HEK293 (cell line): ENCODE data around the gene PCSK6.

Source experiments
- CTCF ChIA-PET: fragments of 350-600 bp; formaldehyde crosslinking; extraction: SDS; loops from one replicate; lab custom pipeline; 2021; ENCODE audit warnings: antibody characterized with exemption; lab: Yijun Ruan, JAX
- POLR2A ChIA-PET: fragments of 300-600 bp; formaldehyde crosslinking; extraction: SDS; loops from one replicate; lab custom pipeline; 2020; ENCODE audit warnings: antibody characterized with exemption, inconsistent platforms; lab: Yijun Ruan, JAX
- H3K27ac ChIP-seq: fragments of 200-500 bp; sonication (Bioruptor generic); 2 replicates; pipeline ENCODE4 v1.5.1; 2014; ENCODE audit warnings: low read depth, low read length, control low read depth, inconsistent platforms; ENCODE audit errors: extremely low read depth
- H3K36me3 ChIP-seq, 2 experiments: fragments of 200-500 bp in 1 of 2; sonication (Bioruptor generic) in 1 of 2; 1 replicate in 1 of 2; 2 replicates in 1 of 2; pipeline ENCODE4 v1.5.1; 2014 to 2017; ENCODE audit warnings: inconsistent platforms in 2 of 2, low read length in 2 of 2; ENCODE audit not compliant: control insufficient read depth in 2 of 2, insufficient read depth in 1 of 2
- H3K4me1 ChIP-seq: fragments of 200-500 bp; sonication (Bioruptor generic); 2 replicates; pipeline ENCODE4 v1.5.1; 2014; ENCODE audit warnings: mild to moderate bottlenecking, low read length, inconsistent platforms; ENCODE audit not compliant: control insufficient read depth, insufficient read depth
- H3K4me3 ChIP-seq: 2 replicates; pipeline ENCODE4 v1.5.1; 2011; ENCODE audit warnings: low read depth, mild to moderate bottlenecking, control low read depth, low read length, moderate library complexity
- H3K9me3 ChIP-seq: fragments of 200-500 bp; sonication (Bioruptor generic); 2 replicates; pipeline ENCODE4 v1.5.1; 2014; ENCODE audit warnings: low read depth, low read length, inconsistent platforms; ENCODE audit not compliant: control insufficient read depth, insufficient read depth
- KLF7 ChIP-seq: fragments of 450-650 bp; formaldehyde crosslinking; IDR thresholded peaks from 2 replicates; pipeline ENCODE4 v1.5.1; 2016; ENCODE audit warnings: missing biosample characterization, missing genetic modification characterization, borderline replicate concordance
- KLF8 ChIP-seq: fragments of 450-650 bp; formaldehyde crosslinking; IDR thresholded peaks from 2 replicates; pipeline ENCODE4 v1.5.1; 2016; ENCODE audit warnings: missing biosample characterization, missing genetic modification characterization
- SCRT2 ChIP-seq: fragments of 450-650 bp; formaldehyde crosslinking; IDR thresholded peaks from 2 replicates; pipeline ENCODE4 v1.5.1; 2016; ENCODE audit warnings: missing biosample characterization, missing genetic modification characterization
- SP2 ChIP-seq: fragments of 450-650 bp; formaldehyde crosslinking; IDR thresholded peaks from 2 replicates; pipeline ENCODE4 v1.5.1; 2016; ENCODE audit warnings: missing biosample characterization, missing genetic modification characterization
- SP7 ChIP-seq: fragments of 450-650 bp; formaldehyde crosslinking; IDR thresholded peaks from 2 replicates; pipeline ENCODE4 v1.5.1; 2016; ENCODE audit warnings: missing biosample characterization, missing genetic modification characterization
- YY1 ChIP-seq: fragments of 450-650 bp; formaldehyde crosslinking; IDR thresholded peaks from 2 replicates; pipeline ENCODE4 v1.5.1; 2018; ENCODE audit warnings: missing biosample characterization, missing genetic modification characterization
- ZIC2 ChIP-seq: fragments of 450-650 bp; formaldehyde crosslinking; IDR thresholded peaks from 2 replicates; pipeline ENCODE4 v1.5.1; 2016; ENCODE audit warnings: missing biosample characterization, missing genetic modification characterization
- ZNF132 ChIP-seq: fragments of 450-650 bp; formaldehyde crosslinking; IDR thresholded peaks from 2 replicates; pipeline ENCODE4 v1.5.1; 2017; ENCODE audit warnings: missing biosample characterization, missing genetic modification characterization, borderline replicate concordance
- ZNF133 ChIP-seq: fragments of 450-650 bp; formaldehyde crosslinking; IDR thresholded peaks from 2 replicates; pipeline ENCODE4 v1.5.1; 2016; ENCODE audit warnings: missing biosample characterization, missing genetic modification characterization
- ZNF239 ChIP-seq: fragments of 450-650 bp; formaldehyde crosslinking; IDR thresholded peaks from 2 replicates; pipeline ENCODE4 v1.5.1; 2016; ENCODE audit warnings: missing biosample characterization, missing genetic modification characterization
- ZNF292 ChIP-seq: fragments of 450-650 bp; formaldehyde crosslinking; IDR thresholded peaks from 2 replicates; pipeline ENCODE4 v1.5.1; 2016; ENCODE audit warnings: low read depth, missing biosample characterization, missing genetic modification characterization, borderline replicate concordance
- ZNF404 ChIP-seq: fragments of 450-650 bp; formaldehyde crosslinking; IDR thresholded peaks from 2 replicates; pipeline ENCODE4 v1.5.1; 2017; ENCODE audit warnings: missing biosample characterization, missing genetic modification characterization
- ZNF501 ChIP-seq: fragments of 450-650 bp; formaldehyde crosslinking; IDR thresholded peaks from 2 replicates; pipeline ENCODE4 v1.5.1; 2016; ENCODE audit warnings: missing biosample characterization, missing genetic modification characterization
- ZNF544 ChIP-seq: fragments of 450-650 bp; formaldehyde crosslinking; IDR thresholded peaks from 2 replicates; pipeline ENCODE4 v1.5.0; 2017; ENCODE audit warnings: missing biosample characterization, missing genetic modification characterization
- ZNF629 ChIP-seq: fragments of 450-650 bp; formaldehyde crosslinking; IDR thresholded peaks from 2 replicates; pipeline ENCODE4 v1.5.1; 2017; ENCODE audit warnings: missing biosample characterization, missing genetic modification characterization
- ZNF777 ChIP-seq: fragments of 450-650 bp; formaldehyde crosslinking; IDR thresholded peaks from 2 replicates; pipeline ENCODE4 v1.5.1; 2017; ENCODE audit warnings: missing biosample characterization, missing genetic modification characterization, borderline replicate concordance
- TF ChIP-seq, protein P1 (sequence below): fragments of 450-650 bp; formaldehyde crosslinking; IDR thresholded peaks from 2 replicates; pipeline ENCODE4 v1.5.1; 2016; ENCODE audit warnings: missing biosample characterization, missing genetic modification characterization, low read depth
- TF ChIP-seq, protein P2 (sequence below): fragments of 450-650 bp; formaldehyde crosslinking; IDR thresholded peaks from 2 replicates; pipeline ENCODE4 v1.5.1; 2016; ENCODE audit warnings: missing biosample characterization, missing genetic modification characterization
- TF ChIP-seq, protein P3 (sequence below): fragments of 450-650 bp; formaldehyde crosslinking; IDR thresholded peaks from 2 replicates; pipeline ENCODE4 v1.5.1; 2016; ENCODE audit warnings: missing biosample characterization, missing genetic modification characterization
- TF ChIP-seq, protein P4 (sequence below): sonication (generic); formaldehyde crosslinking; IDR thresholded peaks from 2 replicates; pipeline ENCODE4 v1.8.1; 2022; ENCODE audit warnings: mild to moderate bottlenecking, moderate library complexity, missing genetic modification reagents

PCSK6 gene

DNA sequence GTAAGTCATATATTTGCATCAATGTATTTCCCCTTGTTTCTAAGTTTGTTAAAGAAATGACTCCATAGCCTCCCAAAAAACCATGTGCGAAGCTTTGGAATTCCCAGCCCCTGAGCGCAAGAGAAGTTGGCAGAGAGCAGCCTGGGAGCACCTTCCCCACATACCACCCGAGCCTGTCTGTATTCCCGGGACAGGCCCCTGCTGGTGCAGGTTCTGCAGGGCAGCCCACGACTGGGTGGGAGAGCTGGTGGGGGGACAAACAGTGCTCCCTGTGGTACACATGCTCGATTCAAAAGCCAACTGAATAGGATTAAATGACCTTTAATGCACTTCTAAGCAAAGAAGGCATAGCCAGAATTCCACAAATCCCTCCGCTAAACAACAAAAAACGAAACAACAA, 119.8 kb downstream of the PCSK6 start:
- Histone ChIP-seq H3K36me3 (peaks cover 6 to 40% of the 10 kb centered on the region in 2 experiments), H3K4me1 (peaks cover 22% of the 10 kb centered on the region), H3K4me3 (no peak overlapping the region), H3K9me3 (no peaks in the 10 kb centered on the region), H3K27ac (no peak overlapping the region)
- TF ChIP-seq, protein P1, sequence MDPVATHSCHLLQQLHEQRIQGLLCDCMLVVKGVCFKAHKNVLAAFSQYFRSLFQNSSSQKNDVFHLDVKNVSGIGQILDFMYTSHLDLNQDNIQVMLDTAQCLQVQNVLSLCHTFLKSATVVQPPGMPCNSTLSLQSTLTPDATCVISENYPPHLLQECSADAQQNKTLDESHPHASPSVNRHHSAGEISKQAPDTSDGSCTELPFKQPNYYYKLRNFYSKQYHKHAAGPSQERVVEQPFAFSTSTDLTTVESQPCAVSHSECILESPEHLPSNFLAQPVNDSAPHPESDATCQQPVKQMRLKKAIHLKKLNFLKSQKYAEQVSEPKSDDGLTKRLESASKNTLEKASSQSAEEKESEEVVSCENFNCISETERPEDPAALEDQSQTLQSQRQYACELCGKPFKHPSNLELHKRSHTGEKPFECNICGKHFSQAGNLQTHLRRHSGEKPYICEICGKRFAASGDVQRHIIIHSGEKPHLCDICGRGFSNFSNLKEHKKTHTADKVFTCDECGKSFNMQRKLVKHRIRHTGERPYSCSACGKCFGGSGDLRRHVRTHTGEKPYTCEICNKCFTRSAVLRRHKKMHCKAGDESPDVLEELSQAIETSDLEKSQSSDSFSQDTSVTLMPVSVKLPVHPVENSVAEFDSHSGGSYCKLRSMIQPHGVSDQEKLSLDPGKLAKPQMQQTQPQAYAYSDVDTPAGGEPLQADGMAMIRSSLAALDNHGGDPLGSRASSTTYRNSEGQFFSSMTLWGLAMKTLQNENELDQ (tag by site-specific recombination), result no peak
- TF ChIP-seq SP2 (no peak), ZNF132 (tag by site-specific recombination) (no peak), ZNF544 (tag by site-specific recombination) (no peak), ZNF239 (tag by site-specific recombination) (no peak), YY1 (tag by site-specific recombination) (no peak)
- ChIA-PET POLR2A (no interaction called here), CTCF (no interaction called here)

DNA sequence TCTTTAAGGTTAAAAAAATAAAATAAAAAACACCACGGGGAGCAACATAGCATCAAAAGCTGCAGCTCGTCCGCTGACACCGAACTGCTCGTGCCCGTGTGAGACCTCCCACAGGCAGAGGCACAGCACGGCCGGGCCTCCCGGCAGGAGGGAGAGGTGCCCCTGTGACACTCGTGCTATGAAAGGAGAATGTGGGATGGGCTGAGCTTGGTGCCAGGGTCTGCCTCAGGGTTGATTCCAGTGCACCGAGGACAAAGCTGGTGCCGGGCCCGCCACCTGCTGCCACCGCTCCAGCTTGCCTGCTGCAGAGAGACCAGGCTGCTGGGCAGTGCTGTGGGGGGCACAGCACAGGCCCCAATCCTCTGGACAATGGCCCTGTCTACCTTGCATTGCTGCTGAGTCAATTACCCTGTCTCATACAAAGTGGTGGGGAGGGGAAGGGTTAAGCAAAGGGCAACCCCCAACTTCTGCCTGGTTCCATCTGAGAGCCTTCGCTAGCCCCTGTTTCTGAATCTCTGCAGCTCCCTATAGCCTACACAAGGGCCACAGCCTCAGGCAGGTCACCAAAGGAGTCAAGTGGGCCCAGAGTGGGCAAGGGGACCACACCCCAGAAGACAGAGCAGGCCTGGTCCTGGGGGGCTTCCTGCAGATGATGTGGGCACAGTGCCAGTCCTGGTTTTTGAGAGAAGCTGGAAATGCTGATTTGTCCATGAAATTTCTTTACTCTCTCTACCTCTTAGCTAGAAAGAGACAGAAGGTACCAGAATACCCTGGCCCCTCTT, 120.5 kb downstream of the PCSK6 start:
- POLR2A ChIA-PET, result no interaction called here
- CTCF ChIA-PET, result no interaction called here
- peaks cover 22% of the 10 kb centered on the region for H3K4me1 ChIP-seq

DNA sequence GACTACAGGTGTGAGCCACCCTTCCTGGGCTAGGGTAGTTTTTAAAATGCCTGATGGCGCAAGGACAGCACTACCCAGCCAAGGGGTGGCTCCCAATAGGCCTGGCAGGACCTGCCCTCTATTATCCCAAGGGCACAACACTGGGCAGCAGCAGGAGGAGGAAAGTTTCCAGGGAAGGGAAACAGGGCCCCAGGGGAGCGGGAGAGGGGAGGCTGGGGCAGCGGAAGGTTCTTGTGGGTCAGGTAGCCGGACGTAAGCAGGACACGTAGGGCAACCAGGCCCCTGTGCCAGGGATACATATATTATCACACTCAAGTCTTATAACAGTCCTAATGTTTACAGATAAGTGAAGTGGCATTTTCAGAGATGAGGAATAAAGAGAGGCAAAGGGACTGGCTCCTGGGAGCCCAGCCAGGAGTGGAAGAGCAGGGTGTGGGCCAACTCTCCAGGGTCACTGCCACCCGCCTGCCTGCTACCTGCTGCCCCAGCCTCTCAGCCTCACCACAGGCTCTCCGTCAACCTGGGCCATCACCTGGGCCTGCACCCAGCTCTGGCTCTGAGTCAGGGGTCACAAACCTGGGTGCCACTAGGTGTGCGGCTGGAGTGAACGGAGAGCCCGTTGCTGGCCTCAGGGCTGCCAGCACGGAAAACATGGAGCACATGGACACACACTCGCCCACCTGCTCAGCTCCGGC, 121.3 kb downstream of the PCSK6 start:
- CTCF ChIA-PET, result no interaction called here
- POLR2A ChIA-PET, result no interaction called here
- Histone ChIP-seq H3K27ac (no peak overlapping the region), H3K36me3 (peaks cover 6 to 45% of the 10 kb centered on the region in 2 experiments), H3K4me1 (peaks cover 17% of the 10 kb centered on the region), H3K9me3 (no peaks in the 10 kb centered on the region), H3K4me3 (no peak overlapping the region)
- TF ChIP-seq KLF7 (tag by site-specific recombination), result no peak
- no peak for TF ChIP-seq ZNF501 (tag by site-specific recombination)
- TF ChIP-seq, protein P1 (tag by site-specific recombination), result no peak
- no peak for TF ChIP-seq ZNF404 (tag by site-specific recombination)
- TF ChIP-seq, protein P2, sequence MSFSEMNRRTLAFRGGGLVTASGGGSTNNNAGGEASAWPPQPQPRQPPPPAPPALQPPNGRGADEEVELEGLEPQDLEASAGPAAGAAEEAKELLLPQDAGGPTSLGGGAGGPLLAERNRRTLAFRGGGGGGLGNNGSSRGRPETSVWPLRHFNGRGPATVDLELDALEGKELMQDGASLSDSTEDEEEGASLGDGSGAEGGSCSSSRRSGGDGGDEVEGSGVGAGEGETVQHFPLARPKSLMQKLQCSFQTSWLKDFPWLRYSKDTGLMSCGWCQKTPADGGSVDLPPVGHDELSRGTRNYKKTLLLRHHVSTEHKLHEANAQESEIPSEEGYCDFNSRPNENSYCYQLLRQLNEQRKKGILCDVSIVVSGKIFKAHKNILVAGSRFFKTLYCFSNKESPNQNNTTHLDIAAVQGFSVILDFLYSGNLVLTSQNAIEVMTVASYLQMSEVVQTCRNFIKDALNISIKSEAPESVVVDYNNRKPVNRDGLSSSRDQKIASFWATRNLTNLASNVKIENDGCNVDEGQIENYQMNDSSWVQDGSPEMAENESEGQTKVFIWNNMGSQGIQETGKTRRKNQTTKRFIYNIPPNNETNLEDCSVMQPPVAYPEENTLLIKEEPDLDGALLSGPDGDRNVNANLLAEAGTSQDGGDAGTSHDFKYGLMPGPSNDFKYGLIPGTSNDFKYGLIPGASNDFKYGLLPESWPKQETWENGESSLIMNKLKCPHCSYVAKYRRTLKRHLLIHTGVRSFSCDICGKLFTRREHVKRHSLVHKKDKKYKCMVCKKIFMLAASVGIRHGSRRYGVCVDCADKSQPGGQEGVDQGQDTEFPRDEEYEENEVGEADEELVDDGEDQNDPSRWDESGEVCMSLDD, result no peak
- TF ChIP-seq ZNF777, result no peak
- TF ChIP-seq KLF8 (tag by site-specific recombination), result no peak
- no peak for TF ChIP-seq ZNF133 (tag by site-specific recombination)
- no peak for TF ChIP-seq ZNF292 (tag by site-specific recombination)

More for the DNA sequence above, 120.5 kb downstream of the PCSK6 start:
- H3K9me3 ChIP-seq, result no peaks in the 10 kb centered on the region
- H3K27ac ChIP-seq, result no peak overlapping the region
- no peak overlapping the region for H3K4me3 ChIP-seq
- peaks cover 6 to 42% of the 10 kb centered on the region in 2 experiments for H3K36me3 ChIP-seq
- TF ChIP-seq, protein P3, sequence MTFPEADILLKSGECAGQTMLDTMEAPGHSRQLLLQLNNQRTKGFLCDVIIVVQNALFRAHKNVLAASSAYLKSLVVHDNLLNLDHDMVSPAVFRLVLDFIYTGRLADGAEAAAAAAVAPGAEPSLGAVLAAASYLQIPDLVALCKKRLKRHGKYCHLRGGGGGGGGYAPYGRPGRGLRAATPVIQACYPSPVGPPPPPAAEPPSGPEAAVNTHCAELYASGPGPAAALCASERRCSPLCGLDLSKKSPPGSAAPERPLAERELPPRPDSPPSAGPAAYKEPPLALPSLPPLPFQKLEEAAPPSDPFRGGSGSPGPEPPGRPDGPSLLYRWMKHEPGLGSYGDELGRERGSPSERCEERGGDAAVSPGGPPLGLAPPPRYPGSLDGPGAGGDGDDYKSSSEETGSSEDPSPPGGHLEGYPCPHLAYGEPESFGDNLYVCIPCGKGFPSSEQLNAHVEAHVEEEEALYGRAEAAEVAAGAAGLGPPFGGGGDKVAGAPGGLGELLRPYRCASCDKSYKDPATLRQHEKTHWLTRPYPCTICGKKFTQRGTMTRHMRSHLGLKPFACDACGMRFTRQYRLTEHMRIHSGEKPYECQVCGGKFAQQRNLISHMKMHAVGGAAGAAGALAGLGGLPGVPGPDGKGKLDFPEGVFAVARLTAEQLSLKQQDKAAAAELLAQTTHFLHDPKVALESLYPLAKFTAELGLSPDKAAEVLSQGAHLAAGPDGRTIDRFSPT (tag by site-specific recombination), result no peak
- TF ChIP-seq, protein P4, sequence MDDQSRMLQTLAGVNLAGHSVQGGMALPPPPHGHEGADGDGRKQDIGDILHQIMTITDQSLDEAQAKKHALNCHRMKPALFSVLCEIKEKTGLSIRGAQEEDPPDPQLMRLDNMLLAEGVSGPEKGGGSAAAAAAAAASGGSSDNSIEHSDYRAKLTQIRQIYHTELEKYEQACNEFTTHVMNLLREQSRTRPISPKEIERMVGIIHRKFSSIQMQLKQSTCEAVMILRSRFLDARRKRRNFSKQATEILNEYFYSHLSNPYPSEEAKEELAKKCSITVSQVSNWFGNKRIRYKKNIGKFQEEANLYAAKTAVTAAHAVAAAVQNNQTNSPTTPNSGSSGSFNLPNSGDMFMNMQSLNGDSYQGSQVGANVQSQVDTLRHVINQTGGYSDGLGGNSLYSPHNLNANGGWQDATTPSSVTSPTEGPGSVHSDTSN, result no peak
- TF ChIP-seq ZIC2 (tag by site-specific recombination) (peak; percentile 69), ZNF629 (no peak), SCRT2 (tag by site-specific recombination) (no peak), SP7 (no peak)
